Neuron (in vitro differentiated cells): Measurements from ENCODE around the gene TNFRSF14.

Experiments
- H2AFZ ChIP-seq: one replicate; pipeline ENCODE4 v1.6.1; 2013; ENCODE audit warnings: low read depth, mild to moderate bottlenecking, inconsistent platforms, low read length, moderate library complexity
- H3K27me3 ChIP-seq: one replicate; pipeline ENCODE4 v1.6.1; 2013; ENCODE audit warnings: low read length; ENCODE audit not compliant: insufficient read depth
- H3K36me3 ChIP-seq: one replicate; pipeline ENCODE4 v1.6.1; 2013; ENCODE audit warnings: low read length; ENCODE audit not compliant: insufficient read depth
- H3K4me1 ChIP-seq: one replicate; pipeline ENCODE4 v1.6.1; 2013; ENCODE audit warnings: low read length; ENCODE audit not compliant: insufficient read depth
- H3K4me3 ChIP-seq: 2 replicates; pipeline ENCODE4 v1.5.1; 2013; ENCODE audit warnings: mild to moderate bottlenecking, low read length, moderate library complexity
- H3K9me3 ChIP-seq: one replicate; pipeline ENCODE4 v1.6.1; 2013; ENCODE audit warnings: low read length

Gene TNFRSF14

GRCh38 chr1:2556277-2556677, at the start of gene TNFRSF14:
TSS of gene TNFRSF14 (plus strand) at chr1:2556371. CDS start at chr1:2556665, 294 bp downstream.
- Histone ChIP-seq H3K36me3 (no peaks in the 10 kb centered on the region), H3K4me3 (no peak within 1 kb of the TSS), H3K4me1 (peaks cover 18% of the 10 kb centered on the region), H2AFZ (no peak within 1 kb of the TSS), H3K9me3 (no peaks in the 10 kb centered on the region), H3K27me3 (peaks cover under 1% of the 10 kb centered on the region)

DNA sequence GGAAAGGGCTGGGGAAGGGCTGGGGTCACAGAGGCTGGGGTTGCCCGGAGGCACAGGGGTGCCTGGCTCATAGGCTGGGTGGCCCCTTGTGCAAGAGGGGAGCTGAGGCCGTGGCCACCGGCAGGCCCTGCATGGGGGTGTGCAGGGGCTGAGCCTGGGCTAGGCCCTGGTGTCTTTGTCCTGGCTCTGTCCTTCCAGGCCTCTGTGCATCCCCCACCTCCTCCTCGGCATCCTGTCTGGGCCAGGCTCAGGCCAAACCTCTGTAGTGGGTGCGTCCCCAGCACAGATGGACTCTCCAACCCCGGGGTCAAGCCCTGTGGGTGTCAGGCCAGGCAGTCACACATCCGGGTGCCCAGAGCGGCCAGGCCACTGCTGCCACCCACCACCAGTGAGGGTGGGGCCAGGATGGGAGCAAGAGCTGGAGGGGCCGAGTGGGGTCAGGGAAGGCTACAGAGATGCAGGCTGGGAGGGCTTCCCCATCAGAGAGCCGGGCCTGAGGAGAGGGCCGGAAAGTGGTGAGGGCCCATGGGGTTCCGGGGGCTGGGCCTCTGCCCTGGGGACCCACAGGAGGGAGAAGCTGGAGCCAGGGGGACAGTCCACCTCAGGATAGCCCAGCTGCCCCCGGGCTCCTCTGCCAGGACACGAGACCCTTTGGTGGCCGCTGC, 49.1 kb upstream of the TNFRSF14 start:
- Histone ChIP-seq H3K36me3 (peaks cover 43% of the 10 kb centered on the region), H2AFZ (no peak overlapping the region), H3K4me3 (no peak overlapping the region), H3K9me3 (no peaks in the 10 kb centered on the region), H3K27me3 (no peaks in the 10 kb centered on the region), H3K4me1 (peaks cover 3% of the 10 kb centered on the region)

DNA sequence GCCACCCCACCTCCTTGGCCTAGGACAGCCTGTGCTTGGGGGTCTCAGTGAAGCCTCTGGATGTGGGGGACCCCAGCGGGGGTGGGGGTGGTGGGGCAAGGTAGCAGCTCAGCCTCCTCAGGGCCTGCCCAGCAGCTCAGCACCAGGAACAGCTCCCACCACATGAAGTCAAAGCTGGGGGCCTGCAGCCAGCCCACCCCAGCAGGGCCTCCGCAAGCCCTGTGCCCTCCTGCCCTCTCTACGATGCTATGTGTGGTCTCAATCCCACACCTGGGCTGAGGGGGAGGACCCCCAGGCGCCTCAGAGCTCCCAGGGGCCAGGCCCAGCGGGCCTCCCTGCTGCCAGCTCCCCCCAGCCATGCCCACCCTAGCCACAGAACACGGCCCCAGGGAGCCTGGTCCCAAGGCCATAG, 48.4 kb upstream of the TNFRSF14 start:
- no peak overlapping the region for H3K4me3 ChIP-seq
- no peak overlapping the region for H2AFZ ChIP-seq
- H3K36me3 ChIP-seq = peaks cover 49% of the 10 kb centered on the region
- H3K27me3 ChIP-seq = no peaks in the 10 kb centered on the region
- no peaks in the 10 kb centered on the region for H3K9me3 ChIP-seq
- peaks cover 3% of the 10 kb centered on the region for H3K4me1 ChIP-seq

DNA sequence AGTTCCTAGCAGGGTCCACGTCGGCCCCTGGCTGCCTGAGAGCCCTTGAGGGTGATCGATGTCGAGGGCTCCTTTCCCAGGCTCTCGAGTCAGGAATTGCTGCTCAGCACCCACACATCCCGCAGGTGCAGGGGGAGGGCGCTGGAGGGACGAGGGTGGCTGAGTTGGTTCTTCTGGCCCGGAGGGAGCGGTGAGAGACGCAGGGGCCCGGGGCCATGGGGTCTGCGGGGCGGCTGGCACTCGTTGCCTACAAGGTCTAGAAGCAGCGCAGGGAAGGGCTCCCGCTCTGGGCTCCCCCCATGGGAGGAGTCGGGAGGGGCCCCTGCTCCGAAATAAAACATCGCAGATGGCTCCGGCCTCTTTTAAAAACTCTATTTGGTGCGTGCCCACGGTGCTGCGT, 48.0 kb upstream of the TNFRSF14 start:
- H3K4me3 ChIP-seq = no peak overlapping the region
- no peaks in the 10 kb centered on the region for H3K27me3 ChIP-seq
- no peak overlapping the region for H2AFZ ChIP-seq
- peaks cover 3% of the 10 kb centered on the region for H3K4me1 ChIP-seq
- H3K9me3 ChIP-seq = no peaks in the 10 kb centered on the region
- peaks cover 53% of the 10 kb centered on the region for H3K36me3 ChIP-seq

- no peaks in the 10 kb centered on the region for H3K27me3 ChIP-seq
- H3K4me1 ChIP-seq = peaks cover 3% of the 10 kb centered on the region
- no peak overlapping the region for H2AFZ ChIP-seq
- no peak overlapping the region for H3K4me3 ChIP-seq
- H3K9me3 ChIP-seq = no peaks in the 10 kb centered on the region
- peaks cover 59% of the 10 kb centered on the region for H3K36me3 ChIP-seq
These were observed 47.4 kb upstream of the TNFRSF14 start for GRCh38 chr1:2508751-2509150.

DNA sequence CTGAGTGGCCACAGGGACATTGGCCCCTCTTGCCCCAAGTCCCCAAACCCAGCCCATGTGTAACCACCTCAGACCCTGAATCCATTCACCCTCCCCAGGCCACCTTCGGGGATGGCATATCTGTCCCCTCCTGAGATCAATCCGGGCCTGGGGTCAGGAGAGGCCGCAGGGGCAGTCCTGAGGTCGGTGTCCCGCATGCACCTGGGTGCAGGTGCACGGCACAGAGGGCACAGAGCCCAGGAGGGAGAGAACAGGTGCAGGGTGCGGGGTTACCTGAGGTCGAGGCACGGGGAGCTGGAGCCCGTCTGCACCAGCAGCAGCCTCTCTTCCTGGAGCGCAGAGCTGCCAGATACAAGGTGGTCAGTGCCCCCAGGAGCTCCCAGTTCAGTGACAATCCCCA, 46.6 kb upstream of the TNFRSF14 start:
- Histone ChIP-seq H3K27me3 (no peaks in the 10 kb centered on the region), H3K9me3 (no peaks in the 10 kb centered on the region), H3K4me1 (peaks cover 3% of the 10 kb centered on the region), H3K36me3 (peaks cover 65% of the 10 kb centered on the region), H3K4me3 (no peak overlapping the region), H2AFZ (no peak overlapping the region)

- Histone ChIP-seq H3K4me1 (peaks cover 3% of the 10 kb centered on the region), H3K27me3 (no peaks in the 10 kb centered on the region), H3K9me3 (no peaks in the 10 kb centered on the region), H3K36me3 (peaks cover 72% of the 10 kb centered on the region), H2AFZ (no peak overlapping the region), H3K4me3 (no peak overlapping the region)
These were observed 45.6 kb upstream of the TNFRSF14 start for GRCh38 chr1:2510366-2511155.

GRCh38 chr1:2512862-2513421, 43.2 kb upstream of the TNFRSF14 start:
- H3K36me3 ChIP-seq = peaks cover 92% of the 10 kb centered on the region
- H3K4me1 ChIP-seq = no peaks in the 10 kb centered on the region

GRCh38 chr1:2513939-2514652, 42.1 kb upstream of the TNFRSF14 start:
- Histone ChIP-seq H2AFZ (no peak overlapping the region), H3K4me3 (no peak overlapping the region), H3K27me3 (no peaks in the 10 kb centered on the region), H3K9me3 (no peaks in the 10 kb centered on the region), H3K4me1 (no peaks in the 10 kb centered on the region), H3K36me3 (peaks cover 93% of the 10 kb centered on the region)

More at GRCh38 chr1:2512862-2513421, 43.2 kb upstream of the TNFRSF14 start:
- no peak overlapping the region for H2AFZ ChIP-seq
- H3K4me3 ChIP-seq = no peak overlapping the region
- no peaks in the 10 kb centered on the region for H3K9me3 ChIP-seq
- no peaks in the 10 kb centered on the region for H3K27me3 ChIP-seq

- peaks cover 93% of the 10 kb centered on the region for H3K36me3 ChIP-seq
These were observed 41.1 kb upstream of the TNFRSF14 start for GRCh38 chr1:2514863-2515762.

GRCh38 chr1:2515763-2516080, 40.4 kb upstream of the TNFRSF14 start:
- Histone ChIP-seq H3K4me3 (no peak overlapping the region), H3K27me3 (no peaks in the 10 kb centered on the region), H3K4me1 (no peaks in the 10 kb centered on the region), H2AFZ (no peak overlapping the region), H3K9me3 (no peaks in the 10 kb centered on the region), H3K36me3 (peaks cover 91% of the 10 kb centered on the region)

More at GRCh38 chr1:2514863-2515762, 41.1 kb upstream of the TNFRSF14 start:
- no peaks in the 10 kb centered on the region for H3K27me3 ChIP-seq
- H2AFZ ChIP-seq = no peak overlapping the region
- H3K4me1 ChIP-seq = no peaks in the 10 kb centered on the region
- H3K4me3 ChIP-seq = no peak overlapping the region
- no peaks in the 10 kb centered on the region for H3K9me3 ChIP-seq

- H3K27me3 ChIP-seq = no peaks in the 10 kb centered on the region
- no peaks in the 10 kb centered on the region for H3K9me3 ChIP-seq
- H2AFZ ChIP-seq = no peak overlapping the region
- no peaks in the 10 kb centered on the region for H3K4me1 ChIP-seq
- H3K4me3 ChIP-seq = no peak overlapping the region
- H3K36me3 ChIP-seq = peaks cover 91% of the 10 kb centered on the region
These were observed 40.0 kb upstream of the TNFRSF14 start for GRCh38 chr1:2516124-2516523.
